ENCODE results near the gene KATNB1.

The KATNB1 gene

DNA sequence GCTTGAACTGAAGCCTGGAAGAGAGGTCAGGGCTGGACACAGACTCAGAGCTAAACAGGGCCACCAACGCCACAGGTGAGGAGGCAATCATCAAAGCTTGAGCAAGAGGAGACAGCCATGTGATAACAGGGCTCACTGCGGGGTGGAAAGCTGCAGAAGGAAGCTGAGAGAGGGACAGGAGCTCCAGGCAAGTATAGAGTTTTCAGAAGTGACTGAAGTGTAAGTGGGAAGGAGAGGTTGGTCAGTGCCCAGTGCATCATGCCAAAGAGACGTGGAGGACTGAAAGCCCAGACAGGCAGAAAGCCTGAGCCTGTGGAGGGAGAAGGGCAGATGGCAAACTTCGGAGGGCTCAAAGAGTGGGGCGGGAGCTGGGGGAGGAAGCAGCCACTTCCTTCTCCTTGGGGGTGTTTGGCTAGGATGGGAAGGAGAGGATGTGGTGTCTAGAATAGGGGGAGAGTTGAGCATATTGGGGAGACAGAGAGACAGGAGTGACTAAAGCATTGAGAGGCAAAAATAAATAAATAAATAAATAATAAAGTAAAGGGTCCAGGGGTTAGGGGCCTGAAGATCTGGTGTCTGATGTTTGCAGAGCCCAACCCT, 64.1 kb downstream of the KATNB1 start:
- H3K4me2 ChIP-seq (ENCODE audit: low read length) = no peak overlapping the region
- no peaks in the 10 kb centered on the region for H3K4me1 ChIP-seq (ENCODE audit: insufficient read depth, low read length, severe bottlenecking)
- H3K27me3 ChIP-seq (ENCODE audit: insufficient read depth, low read length) = no peaks in the 10 kb centered on the region
- no peaks in the 10 kb centered on the region for H3K9me2 ChIP-seq (ENCODE audit: low read depth, low read length)
- no peak overlapping the region for H3K4me3 ChIP-seq (ENCODE audit: low read depth, low read length, poor library complexity, severe bottlenecking)
- no peaks in the 10 kb centered on the region for H4K20me1 ChIP-seq (ENCODE audit: insufficient read depth, low read length)
- H3K9me3 ChIP-seq (ENCODE audit: low read length) = no peaks in the 10 kb centered on the region
- TF ChIP-seq, protein P1, sequence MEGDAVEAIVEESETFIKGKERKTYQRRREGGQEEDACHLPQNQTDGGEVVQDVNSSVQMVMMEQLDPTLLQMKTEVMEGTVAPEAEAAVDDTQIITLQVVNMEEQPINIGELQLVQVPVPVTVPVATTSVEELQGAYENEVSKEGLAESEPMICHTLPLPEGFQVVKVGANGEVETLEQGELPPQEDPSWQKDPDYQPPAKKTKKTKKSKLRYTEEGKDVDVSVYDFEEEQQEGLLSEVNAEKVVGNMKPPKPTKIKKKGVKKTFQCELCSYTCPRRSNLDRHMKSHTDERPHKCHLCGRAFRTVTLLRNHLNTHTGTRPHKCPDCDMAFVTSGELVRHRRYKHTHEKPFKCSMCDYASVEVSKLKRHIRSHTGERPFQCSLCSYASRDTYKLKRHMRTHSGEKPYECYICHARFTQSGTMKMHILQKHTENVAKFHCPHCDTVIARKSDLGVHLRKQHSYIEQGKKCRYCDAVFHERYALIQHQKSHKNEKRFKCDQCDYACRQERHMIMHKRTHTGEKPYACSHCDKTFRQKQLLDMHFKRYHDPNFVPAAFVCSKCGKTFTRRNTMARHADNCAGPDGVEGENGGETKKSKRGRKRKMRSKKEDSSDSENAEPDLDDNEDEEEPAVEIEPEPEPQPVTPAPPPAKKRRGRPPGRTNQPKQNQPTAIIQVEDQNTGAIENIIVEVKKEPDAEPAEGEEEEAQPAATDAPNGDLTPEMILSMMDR (IDR thresholded peaks at IDR 0.05; ENCODE audit: low read length) = no peak
- no peak for TF ChIP-seq EZH2 (IDR thresholded peaks at IDR 0.05; ENCODE audit: borderline replicate concordance, low read length)
- no peaks in the 10 kb centered on the region for H3K36me3 ChIP-seq (ENCODE audit: insufficient read depth, low read length)
- no peaks in the 10 kb centered on the region for H3K79me2 ChIP-seq (ENCODE audit: insufficient read depth, low read length)
- H2AFZ ChIP-seq (ENCODE audit: low read length) = no peak overlapping the region
- no peak overlapping the region for H3K27ac ChIP-seq (ENCODE audit: low read depth, low read length, poor library complexity, severe bottlenecking)
- no peak overlapping the region for H3K9ac ChIP-seq (ENCODE audit: low read length)
- H3F3A ChIP-seq (ENCODE audit: insufficient read depth, low read length) = no peaks in the 10 kb centered on the region

- TF ChIP-seq, protein P1 (IDR thresholded peaks at IDR 0.05; ENCODE audit: low read length) = no peak
- TF ChIP-seq EZH2 (IDR thresholded peaks at IDR 0.05; ENCODE audit: borderline replicate concordance, low read length) = no peak
- Histone ChIP-seq H3K4me3 (ENCODE audit: low read depth, low read length, poor library complexity, severe bottlenecking) (no peak overlapping the region), H3K79me2 (ENCODE audit: insufficient read depth, low read length) (no peaks in the 10 kb centered on the region), H3K4me2 (ENCODE audit: low read length) (no peak overlapping the region), H4K20me1 (ENCODE audit: insufficient read depth, low read length) (no peaks in the 10 kb centered on the region), H3K36me3 (ENCODE audit: insufficient read depth, low read length) (no peaks in the 10 kb centered on the region), H3K4me1 (ENCODE audit: insufficient read depth, low read length, severe bottlenecking) (no peaks in the 10 kb centered on the region), H3K9ac (ENCODE audit: low read length) (no peak overlapping the region), H3K9me2 (ENCODE audit: low read depth, low read length) (no peaks in the 10 kb centered on the region), H2AFZ (ENCODE audit: low read length) (no peak overlapping the region), H3K9me3 (ENCODE audit: low read length) (no peaks in the 10 kb centered on the region), H3K27ac (ENCODE audit: low read depth, low read length, poor library complexity, severe bottlenecking) (no peak overlapping the region), H3F3A (ENCODE audit: insufficient read depth, low read length) (no peaks in the 10 kb centered on the region), H3K27me3 (ENCODE audit: insufficient read depth, low read length) (no peaks in the 10 kb centered on the region)
Observed at GRCh38 chr16:57800200-57801097, 64.9 kb downstream of the KATNB1 start.

GRCh38 chr16:57801098-57801808, 65.7 kb downstream of the KATNB1 start:
- no peaks in the 10 kb centered on the region for H3K36me3 ChIP-seq (ENCODE audit: insufficient read depth, low read length)
- no peak overlapping the region for H2AFZ ChIP-seq (ENCODE audit: low read length)
- no peak overlapping the region; the same call in 1 of the 2 replicates for H3K4me2 ChIP-seq (ENCODE audit: low read length)
- no peaks in the 10 kb centered on the region for H4K20me1 ChIP-seq (ENCODE audit: insufficient read depth, low read length)
- H3F3A ChIP-seq (ENCODE audit: insufficient read depth, low read length) = no peaks in the 10 kb centered on the region
- no peaks in the 10 kb centered on the region for H3K9me3 ChIP-seq (ENCODE audit: low read length)
- H3K4me3 ChIP-seq (ENCODE audit: low read depth, low read length, poor library complexity, severe bottlenecking) = no peak overlapping the region
- TF ChIP-seq, protein P1 (IDR thresholded peaks at IDR 0.05; ENCODE audit: low read length) = no peak
- no peak for TF ChIP-seq EZH2 (IDR thresholded peaks at IDR 0.05; ENCODE audit: borderline replicate concordance, low read length)
- no peaks in the 10 kb centered on the region for H3K4me1 ChIP-seq (ENCODE audit: insufficient read depth, low read length, severe bottlenecking)
- H3K79me2 ChIP-seq (ENCODE audit: insufficient read depth, low read length) = no peaks in the 10 kb centered on the region
- no peak overlapping the region for H3K27ac ChIP-seq (ENCODE audit: low read depth, low read length, poor library complexity, severe bottlenecking)
- no peaks in the 10 kb centered on the region for H3K9me2 ChIP-seq (ENCODE audit: low read depth, low read length)
- H3K9ac ChIP-seq (ENCODE audit: low read length) = no peak overlapping the region
- H3K27me3 ChIP-seq (ENCODE audit: insufficient read depth, low read length) = no peaks in the 10 kb centered on the region
